GF-D8 (cell line): ENCODE results near the gene L3MBTL3.
A peak's percentile ranks its signal among the peaks of the same experiment; 100 is the strongest.

ENCODE experiments used
- DNase-seq: peaks from one replicate; lab custom pipeline; 2025; lab: John Stamatoyannopoulos, UW

The L3MBTL3 gene

GRCh38 chr6:130018292-130018743, at the start of gene L3MBTL3:
L3MBTL3 (plus strand) TSS chr6:130018581; CDS start chr6:130042700, 24,119 bp downstream.
- DNase-seq = peak; percentile 36

- DNase-seq = no peak
Observed at GRCh38 chr6:129969064-129969463, 49.3 kb upstream of the L3MBTL3 start.

- no peak for DNase-seq
Observed at GRCh38 chr6:129976110-129976509, 42.3 kb upstream of the L3MBTL3 start.

- no peak for DNase-seq
Observed at GRCh38 chr6:129978148-129978916, 40.0 kb upstream of the L3MBTL3 start.

GRCh38 chr6:129980821-129981220, 37.6 kb upstream of the L3MBTL3 start:
- DNase-seq = no peak

- DNase-seq = no peak
Observed at GRCh38 chr6:129981598-129981997, 36.8 kb upstream of the L3MBTL3 start.

GRCh38 chr6:129989396-129989795, 29.0 kb upstream of the L3MBTL3 start:
- DNase-seq = no peak

- no peak for DNase-seq
Observed at GRCh38 chr6:129992881-129993280, 25.5 kb upstream of the L3MBTL3 start.

- DNase-seq = no peak
Observed at GRCh38 chr6:129994410-129994809, 24.0 kb upstream of the L3MBTL3 start.

- no peak for DNase-seq
Observed at GRCh38 chr6:129996387-129996786, 22.0 kb upstream of the L3MBTL3 start.

GRCh38 chr6:130000526-130001421, 17.6 kb upstream of the L3MBTL3 start:
- no peak for DNase-seq

GRCh38 chr6:130008236-130008873, 10.0 kb upstream of the L3MBTL3 start:
- DNase-seq = no peak

GRCh38 chr6:130009146-130009545, 9.2 kb upstream of the L3MBTL3 start:
- DNase-seq = no peak

GRCh38 chr6:130010387-130010786, 8.0 kb upstream of the L3MBTL3 start:
- no peak for DNase-seq

GRCh38 chr6:130012728-130013127, 5.7 kb upstream of the L3MBTL3 start:
- DNase-seq = no peak

- DNase-seq = no peak
Observed at GRCh38 chr6:130018744-130019325, 454 bp downstream of the L3MBTL3 start.

GRCh38 chr6:130019326-130020072, 1.1 kb downstream of the L3MBTL3 start:
- no peak for DNase-seq

- no peak for DNase-seq
Observed at GRCh38 chr6:130020073-130020906, 1.9 kb downstream of the L3MBTL3 start.

- DNase-seq = peak; percentile 60
Observed at GRCh38 chr6:130020907-130021629, 2.7 kb downstream of the L3MBTL3 start.

- DNase-seq = no peak
Observed at GRCh38 chr6:130026859-130027258, 8.5 kb downstream of the L3MBTL3 start.
